AG09309 (cell line): ENCODE data around the gene MEGF11.
A peak's percentile ranks its signal among the peaks of the same experiment; 100 is the strongest.

ENCODE experiments used
- DNase-seq: peaks from one replicate; pipeline ENCODE4 v3.0.0-alpha.2; 2010; ENCODE audit warnings: low read depth
- H3K4me3 ChIP-seq: 2 replicates; pipeline ENCODE4 v1.5.1; 2011; ENCODE audit warnings: mild to moderate bottlenecking, low read depth, low read length, moderate library complexity; ENCODE audit not compliant: control insufficient read depth
- TF ChIP-seq, protein P1 (sequence below): IDR thresholded peaks from 2 replicates; pipeline ENCODE4 v1.5.1; 2011; ENCODE audit warnings: mild to moderate bottlenecking, low read depth, low read length, inconsistent platforms; ENCODE audit not compliant: insufficient read depth, control insufficient read depth; ENCODE audit errors: missing control alignments

Gene MEGF11

GRCh38 chr15:66256692-66257091, 3.1 kb upstream of the MEGF11 start:
- no peak for DNase-seq
- no peak overlapping the region for H3K4me3 ChIP-seq
- TF ChIP-seq, protein P1, sequence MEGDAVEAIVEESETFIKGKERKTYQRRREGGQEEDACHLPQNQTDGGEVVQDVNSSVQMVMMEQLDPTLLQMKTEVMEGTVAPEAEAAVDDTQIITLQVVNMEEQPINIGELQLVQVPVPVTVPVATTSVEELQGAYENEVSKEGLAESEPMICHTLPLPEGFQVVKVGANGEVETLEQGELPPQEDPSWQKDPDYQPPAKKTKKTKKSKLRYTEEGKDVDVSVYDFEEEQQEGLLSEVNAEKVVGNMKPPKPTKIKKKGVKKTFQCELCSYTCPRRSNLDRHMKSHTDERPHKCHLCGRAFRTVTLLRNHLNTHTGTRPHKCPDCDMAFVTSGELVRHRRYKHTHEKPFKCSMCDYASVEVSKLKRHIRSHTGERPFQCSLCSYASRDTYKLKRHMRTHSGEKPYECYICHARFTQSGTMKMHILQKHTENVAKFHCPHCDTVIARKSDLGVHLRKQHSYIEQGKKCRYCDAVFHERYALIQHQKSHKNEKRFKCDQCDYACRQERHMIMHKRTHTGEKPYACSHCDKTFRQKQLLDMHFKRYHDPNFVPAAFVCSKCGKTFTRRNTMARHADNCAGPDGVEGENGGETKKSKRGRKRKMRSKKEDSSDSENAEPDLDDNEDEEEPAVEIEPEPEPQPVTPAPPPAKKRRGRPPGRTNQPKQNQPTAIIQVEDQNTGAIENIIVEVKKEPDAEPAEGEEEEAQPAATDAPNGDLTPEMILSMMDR, result no peak

- TF ChIP-seq, protein P1, result no peak
- no peak overlapping the region for H3K4me3 ChIP-seq
These were observed 1.6 kb upstream of the MEGF11 start for GRCh38 chr15:66254951-66255676.

DNA sequence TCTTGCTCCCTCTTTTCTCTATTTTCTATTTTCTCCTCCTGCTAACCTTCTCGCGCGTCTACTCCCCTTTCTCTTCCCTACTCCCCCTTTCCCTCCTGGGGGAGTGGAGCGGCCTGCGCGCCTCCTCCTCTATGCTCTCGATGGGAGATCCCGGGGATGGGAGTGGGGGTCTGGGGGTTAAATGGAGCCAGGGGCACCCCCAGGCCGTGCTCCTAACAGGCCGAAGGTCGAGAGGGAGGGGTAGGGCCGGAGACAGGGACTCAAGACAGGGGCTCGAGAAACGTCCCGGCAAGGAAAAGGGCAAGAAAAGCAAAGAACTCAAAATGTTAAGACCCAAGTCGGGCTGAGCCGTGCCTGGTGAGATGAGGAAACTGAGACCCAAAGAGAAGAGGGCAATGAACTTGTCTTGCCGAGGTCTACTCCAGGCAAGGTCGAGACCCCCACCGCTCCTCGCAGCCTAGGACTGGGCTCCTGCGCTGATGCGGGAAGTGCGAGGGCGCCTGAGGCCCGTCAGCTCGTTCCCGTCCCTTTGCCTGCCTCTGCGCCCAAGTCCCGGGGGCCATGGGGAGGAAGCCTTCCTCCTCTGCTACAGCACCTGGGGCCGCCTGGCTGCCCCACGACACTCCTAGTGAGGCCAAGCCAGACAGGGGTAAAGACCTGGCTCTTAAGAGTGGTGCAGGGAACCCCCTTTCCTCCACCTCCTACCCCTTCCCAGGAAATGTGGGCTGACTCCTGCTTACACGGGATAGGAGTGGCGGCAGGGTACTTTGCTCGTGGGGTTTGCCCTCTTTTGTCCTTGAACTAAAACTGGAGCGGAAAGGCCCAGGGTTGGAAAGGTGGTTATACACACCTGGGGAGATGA, 770 bp upstream of the MEGF11 start:
- TF ChIP-seq, protein P1, result no peak
- DNase-seq, result no peak
- peak overlapping the region; percentile 47 for H3K4me3 ChIP-seq

More at GRCh38 chr15:66254951-66255676, 1.6 kb upstream of the MEGF11 start:
- no peak for DNase-seq

GRCh38 chr15:66252685-66253417, 699 bp downstream of the MEGF11 start:
- peak overlapping the region; percentile 47 for H3K4me3 ChIP-seq
- TF ChIP-seq, protein P1, result no peak
- DNase-seq, result no peak

DNA sequence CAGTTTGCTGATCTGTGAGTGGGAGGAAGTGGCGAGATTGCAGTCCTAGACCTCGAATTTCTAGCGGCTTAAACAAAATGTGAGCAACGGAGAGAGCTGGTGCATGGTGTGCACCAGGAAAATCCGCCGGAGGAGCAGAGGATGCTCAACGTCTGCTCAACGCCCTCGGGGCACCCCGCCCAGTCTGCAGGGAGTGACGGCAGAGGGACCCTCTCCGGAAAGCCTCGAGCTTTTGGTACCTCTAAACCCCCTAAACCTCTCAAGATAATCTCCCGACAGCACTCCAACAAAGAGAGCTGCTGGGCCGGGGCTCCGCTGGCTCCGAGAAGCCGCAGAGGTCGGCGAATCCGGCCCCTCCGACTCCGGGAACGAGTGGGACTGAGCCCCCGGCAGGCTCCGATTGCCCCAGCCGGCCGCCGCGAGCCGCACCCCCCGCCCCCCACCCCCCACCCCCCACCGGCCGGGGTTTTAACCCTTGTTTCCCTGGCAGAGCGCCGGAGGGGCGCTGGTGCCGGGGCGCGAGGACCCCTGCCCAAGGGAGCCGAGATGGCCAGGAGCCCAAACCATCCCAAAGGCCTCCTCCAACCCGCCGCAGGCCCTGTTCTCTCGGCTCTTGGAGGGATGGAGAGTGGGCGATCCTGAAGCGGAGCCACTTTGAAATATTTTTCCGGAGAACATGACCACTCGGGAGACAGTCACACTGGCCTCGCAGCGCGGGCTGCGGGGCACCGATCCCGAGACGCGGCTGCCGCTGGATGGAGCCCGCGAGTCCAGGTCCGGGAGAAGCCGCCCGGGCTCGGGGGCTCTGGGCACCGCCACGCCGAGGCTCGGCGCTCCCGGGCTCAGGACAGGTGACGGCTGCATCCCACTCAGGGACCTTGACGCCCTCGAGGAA, 1.5 kb downstream of the MEGF11 start:
- TF ChIP-seq, protein P1, result peak; percentile 61
- no peak for DNase-seq
- H3K4me3 ChIP-seq, result peak overlapping the region; percentile 47

DNA sequence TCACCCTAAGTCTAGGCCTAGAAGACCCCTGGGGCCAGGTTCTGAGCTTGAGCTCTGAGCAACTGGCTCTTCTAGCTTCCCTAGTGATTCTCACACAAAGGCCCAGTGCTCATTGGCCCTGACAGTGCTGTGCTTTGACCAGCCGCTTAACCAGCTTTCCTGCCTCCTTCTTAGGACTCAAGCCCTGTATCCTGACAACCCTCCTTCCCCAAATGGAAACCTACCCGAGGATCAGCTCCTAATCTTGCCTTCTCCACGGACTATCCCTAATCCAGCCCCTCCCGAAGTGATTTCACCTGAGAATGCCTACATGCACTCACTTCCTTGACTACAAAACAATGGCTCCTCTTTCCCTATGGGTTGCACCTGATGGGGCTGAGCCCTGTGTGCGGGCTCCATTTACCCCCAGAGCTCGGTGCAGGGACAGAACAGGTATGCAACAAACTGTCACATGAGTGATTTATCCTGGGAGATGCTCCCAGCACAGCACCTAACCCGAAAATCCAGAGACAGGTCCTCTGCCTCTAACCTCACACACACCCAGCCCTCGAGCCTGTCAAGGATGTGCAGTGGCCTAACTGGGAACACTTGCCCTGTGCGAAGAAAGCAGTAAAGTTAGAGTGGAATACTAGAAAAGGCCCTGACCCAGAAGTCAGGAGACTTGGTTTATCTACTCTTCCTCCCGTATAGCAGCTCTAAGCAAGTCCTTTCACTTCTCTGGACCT, 2.3 kb downstream of the MEGF11 start:
- TF ChIP-seq, protein P1, result no peak
- DNase-seq, result no peak
- no peak overlapping the region for H3K4me3 ChIP-seq
